Prostate gland (tissue), 2 donors: ENCODE data around the gene CDH13. TPM values are rescaled to one million over a fixed set of nuclear protein-coding genes. Genes with fewer than 3 reads are reported as not detected.

Experiments used
- DNase-seq: peaks from one replicate; pipeline ENCODE4 v3.0.0-alpha.2; 2019; ENCODE audit warnings: low spot score
- H3K27ac ChIP-seq, 2 donors: fragments of 200-600 bp; sonication (generic); 2 replicates each; pipeline ENCODE4 v1.5.1; 2017 to 2019
- H3K27me3 ChIP-seq: fragments of 200-600 bp; sonication (generic); replicated peaks from 2 replicates; pipeline ENCODE4 v1.5.1; 2019; ENCODE audit not compliant: insufficient read depth
- H3K36me3 ChIP-seq, 2 donors: fragments of 200-600 bp; sonication (generic); 1 replicate in 1 of 2; 2 replicates in 1 of 2; pipeline versions ENCODE4 v1.5.1 to v1.8.1; 2017 to 2019
- H3K4me1 ChIP-seq: fragments of 200-600 bp; sonication (generic); replicated peaks from 2 replicates; pipeline ENCODE4 v1.5.1; 2019
- H3K4me3 ChIP-seq, 2 donors: fragments of 200-600 bp; sonication (generic); 2 replicates each; pipeline ENCODE4 v1.5.1; 2017 to 2019
- H3K9me3 ChIP-seq: fragments of 200-600 bp; sonication (generic); 2 replicates; pipeline ENCODE4 v1.5.1; 2017
- CTCF ChIP-seq, 4 experiments: fragments of 200-600 bp in 2 of 4; fragments of 450-650 bp in 2 of 4; sonication (generic) in 2 of 4; IDR thresholded peaks; 1 replicate in 3 of 4; 2 replicates in 1 of 4; pipeline ENCODE4 v1.5.1; 2016 to 2019; ENCODE audit warnings: antibody characterized with exemption in 4 of 4, mild to moderate bottlenecking in 2 of 4, moderate library complexity in 2 of 4
- POLR2A ChIP-seq: fragments of 450-650 bp; IDR thresholded peaks from one replicate; pipeline ENCODE4 v1.6.1; 2016; ENCODE audit warnings: antibody characterized with exemption, mild to moderate bottlenecking
- POLR2AphosphoS5 ChIP-seq: sonication (generic); formaldehyde crosslinking; IDR thresholded peaks from one replicate; pipeline ENCODE4 v1.6.1; 2017; ENCODE audit warnings: antibody characterized with exemption
- WGBS: methylation state at CpG from one replicate; pipeline ENCODE4 v1.1.5; 2018; 5-methylcytosine and 5-hydroxymethylcytosine counted together
- intact Hi-C: fragments of 100-400 bp; cut with DNase I; formaldehyde crosslinking; loops from one replicate; pipeline ENCODE4 v1.14.2; 2022
- total RNA-seq, 2 donors: library from RNA; depleted of rRNA; stranded (reverse); fragments of >200 nt; gene quantifications; one replicate each; pipeline ENCODE4 v1.1.0, GENCODE V29; 2016

CDH13 gene
- total RNA-seq, 2 donors from 2014 or later: 20.6 to 23.0 TPM

GRCh38 chr16:83626676-83627075 lies 999.9 kb downstream of the CDH13 start:
- H3K36me3 ChIP-seq: no peaks in the 10 kb centered on the region
- no peaks in the 10 kb centered on the region for H3K9me3 ChIP-seq
- H3K4me1 ChIP-seq: no peaks in the 10 kb centered on the region
- no peaks in the 10 kb centered on the region for H3K27me3 ChIP-seq
- TF ChIP-seq CTCF (IDR thresholded peaks at IDR 0.05) (no peak), POLR2AphosphoS5 (no peak), POLR2A (no peak)
- WGBS: 94% methylated on average over 13 of the region's 13 CpGs
- no peak overlapping the region for H3K4me3 ChIP-seq
- H3K27ac ChIP-seq: no peak overlapping the region
- DNase-seq: no peak
- intact Hi-C loops: no loop called here

- H3K27ac ChIP-seq: no peak overlapping the region
- intact Hi-C loops: no loop called here
- WGBS: 89% methylated on average over 7 of the region's 7 CpGs
- no peak overlapping the region for H3K4me3 ChIP-seq
- no peaks in the 10 kb centered on the region for H3K36me3 ChIP-seq
- no peaks in the 10 kb centered on the region for H3K27me3 ChIP-seq
- no peak for DNase-seq
- TF ChIP-seq POLR2A (no peak), CTCF (IDR thresholded peaks at IDR 0.05) (no peak), POLR2AphosphoS5 (no peak)
- no peaks in the 10 kb centered on the region for H3K9me3 ChIP-seq
- no peaks in the 10 kb centered on the region for H3K4me1 ChIP-seq
Observed at GRCh38 chr16:83627996-83628395, 1001.2 kb downstream of the CDH13 start.

GRCh38 chr16:83629426-83629825 lies 1002.7 kb downstream of the CDH13 start:
- Histone ChIP-seq H3K9me3 (no peaks in the 10 kb centered on the region), H3K27me3 (no peaks in the 10 kb centered on the region), H3K4me1 (no peaks in the 10 kb centered on the region), H3K36me3 (no peaks in the 10 kb centered on the region), H3K27ac (no peak overlapping the region), H3K4me3 (no peak overlapping the region)
- DNase-seq: no peak
- no peak for TF ChIP-seq CTCF (IDR thresholded peaks at IDR 0.05)
- intact Hi-C loops: no loop called here
- WGBS: 82% methylated on average over 3 of the region's 3 CpGs

GRCh38 chr16:83629836-83630235 lies 1003.1 kb downstream of the CDH13 start:
- Histone ChIP-seq H3K36me3 (no peaks in the 10 kb centered on the region), H3K4me1 (no peaks in the 10 kb centered on the region), H3K27ac (no peak overlapping the region), H3K4me3 (no peak overlapping the region), H3K9me3 (no peaks in the 10 kb centered on the region), H3K27me3 (no peaks in the 10 kb centered on the region)
- DNase-seq: no peak
- TF ChIP-seq CTCF (IDR thresholded peaks at IDR 0.05) (no peak), POLR2AphosphoS5 (no peak), POLR2A (no peak)
- 70% methylated on average over 5 of the region's 5 CpGs for WGBS
- intact Hi-C loops: no loop called here

GRCh38 chr16:83630979-83631378 lies 1004.2 kb downstream of the CDH13 start:
- no peaks in the 10 kb centered on the region for H3K36me3 ChIP-seq
- intact Hi-C loops: no loop called here
- 27% methylated on average over 6 of the region's 6 CpGs for WGBS

More at GRCh38 chr16:83630979-83631378, 1004.2 kb downstream of the CDH13 start:
- no peak overlapping the region for H3K4me3 ChIP-seq
- no peaks in the 10 kb centered on the region for H3K9me3 ChIP-seq
- H3K27ac ChIP-seq: no peak overlapping the region
- DNase-seq: peak; percentile 23
- no peaks in the 10 kb centered on the region for H3K27me3 ChIP-seq
- H3K4me1 ChIP-seq: no peaks in the 10 kb centered on the region
- no peak for TF ChIP-seq CTCF (IDR thresholded peaks at IDR 0.05)
- TF ChIP-seq POLR2AphosphoS5: peak; percentile 17
- TF ChIP-seq POLR2A: no peak
